ENCODE data around the gene GTPBP2. TPM values are rescaled to one million over a fixed set of nuclear protein-coding genes. Genes with fewer than 3 reads are reported as not detected.

Gene GTPBP2
- total and polyA plus RNA-seq, 2 of the 8 experiments (the other 6 are each of a cell fraction or from before 2014, with no cell fraction given): 58.3 to 86.1 TPM

- Histone ChIP-seq H2AK5ac (ENCODE audit: low read depth, low read length) (no peak overlapping the region), H2BK15ac (ENCODE audit: low read length) (no peak overlapping the region), H3K9ac (replicated peaks in 1 of 4; ENCODE audit: extremely low read depth in 1 of 4, low read depth in 3 of 4, low read length in 3 of 4) (no peak overlapping the region), H3K4ac (replicated peaks; ENCODE audit: insufficient read length, low read depth, low read length) (no peak overlapping the region), H2BK5ac (ENCODE audit: low read depth, low read length) (no peak overlapping the region), H4K8ac (ENCODE audit: extremely low read depth, insufficient read depth, low read length) (no peak overlapping the region; the same call in 1 of the 2 replicates), H3K79me2 (ENCODE audit: control insufficient read depth in 1 of 2, insufficient read depth in 2 of 2, low read length in 2 of 2) (peaks cover 0 to 18% of the 10 kb centered on the region in 2 experiments; a peak in 2 of 4 replicates), H3K4me3 (ENCODE audit: extremely low read depth in 1 of 4, insufficient read depth in 2 of 4, low read depth in 3 of 4, low read length in 4 of 4) (no peak overlapping the region), H4K20me1 (replicated peaks in 1 of 2; ENCODE audit: control insufficient read depth in 1 of 2, insufficient read depth in 2 of 2, low read length in 2 of 2) (peaks cover 6 to 14% of the 10 kb centered on the region in 2 experiments), H2BK20ac (ENCODE audit: low read length) (no peak overlapping the region), H3K27ac (ENCODE audit: low read depth, low read length) (no peak overlapping the region), H3K4me2 (ENCODE audit: insufficient read depth in 1 of 2, low read depth in 2 of 2, low read length in 2 of 2) (no peak overlapping the region), H3K9me3 (ENCODE audit: insufficient read depth in 2 of 2, low read depth in 1 of 2, low read length in 1 of 2) (no peaks in the 10 kb centered on the region), H3K36me3 (ENCODE audit: control insufficient read depth in 2 of 4, insufficient read depth in 4 of 4, low read length in 3 of 4) (peaks cover 36 to 66% (median 56%) of the 10 kb centered on the region in 4 experiments), H2AFZ (ENCODE audit: low read length) (no peak overlapping the region), H3K4me1 (replicated peaks in 1 of 4; ENCODE audit: control insufficient read depth in 3 of 4, insufficient read depth in 4 of 4, low read length in 3 of 4) (no peaks in the 10 kb centered on the region; a peak in 1 of 7 replicates), H3K27me3 (replicated peaks in 1 of 4; ENCODE audit: control insufficient read depth in 3 of 4, extremely low read depth in 1 of 4, insufficient read depth in 3 of 4, low read length in 3 of 4) (no peaks in the 10 kb centered on the region), H2BK12ac (ENCODE audit: low read depth, low read length) (no peak overlapping the region), H3K79me1 (ENCODE audit: low read depth, low read length) (peaks cover 8% of the 10 kb centered on the region), H3K23me2 (ENCODE audit: low read depth, low read length) (peaks cover 8% of the 10 kb centered on the region), H4K5ac (ENCODE audit: insufficient read length, low read depth, low read length) (no peak overlapping the region), H3K14ac (ENCODE audit: insufficient read length) (no peak overlapping the region), H2BK120ac (replicated peaks; ENCODE audit: low read depth, low read length) (no peak overlapping the region), H4K91ac (replicated peaks; ENCODE audit: insufficient read length, low read length) (no peak overlapping the region), H3K23ac (ENCODE audit: insufficient read length) (no peak overlapping the region), H3K18ac (ENCODE audit: extremely low read depth, low read length) (no peak overlapping the region), H3K56ac (replicated peaks; ENCODE audit: insufficient read length, low read depth, low read length) (no peak overlapping the region)
- POLR2A ChIA-PET (ENCODE audit: partially characterized antibody): interaction anchor here (0.8 to 2.3 kb wide), 9 partner anchors 9 to 40 kb away, joined by 3 to 14 read pairs (median 4); no protein-coding TSS in a partner anchor
- FAIRE-seq: no peak
- CTCF ChIA-PET (ENCODE audit: partially characterized antibody): interaction anchor here (4.0 kb wide), 1 partner anchor 16 kb away, joined by 23 read pairs; no protein-coding TSS in a partner anchor
- TF ChIP-seq GTF2F1 (IDR thresholded peaks at IDR 0.05; ENCODE audit: borderline replicate concordance, low read depth, low read length): no peak
- TF ChIP-seq RBBP5 (IDR thresholded peaks at IDR 0.05; ENCODE audit: borderline replicate concordance, low read depth, low read length): no peak
- TF ChIP-seq POLR2A (IDR thresholded peaks at IDR 0.05; ENCODE audit: control extremely low read depth in 1 of 2, low read depth in 2 of 2, low read length in 2 of 2): peak in 1 of 2 experiments; percentile 7; a peak in 1 of 3 replicates
- DNase-seq (ENCODE audit: low read depth in 1 of 2, low spot score in 2 of 2): no peak
- WGBS, 2 experiments (ENCODE audit: extremely low coverage in 1 of 2, insufficient coverage in 1 of 2, insufficient read length in 1 of 2, insufficient replicate concordance in 2 of 2, low coverage in 1 of 2, low lambda C conversion rate in 2 of 2, missing lambda C conversion rate in 1 of 2): 91% methylated on average over 7 of the region's 7 CpGs; no CpG with 5 or more reads in 1 of the 2 experiments
Observed at GRCh38 chr6:43624786-43625288, 4.2 kb downstream of the GTPBP2 start.
